SK-N-SH treated with all-trans-retinoic acid at 6 μM for 48 hours (cell line): ENCODE measurements around the gene IFT52.

Source experiments
- ATAC-seq: fragments of 200-7000 bp; cut with Tn5 transposase; 3 replicates; pipeline ENCODE4 v1.9.1; 2020; ENCODE audit warnings: mild to moderate bottlenecking, moderate library complexity
- ARNTL ChIP-seq: fragments of 450-650 bp; formaldehyde crosslinking; IDR thresholded peaks from 2 replicates; pipeline ENCODE4 v1.5.0; 2020; ENCODE audit warnings: low read depth, mild to moderate bottlenecking, moderate library complexity, borderline replicate concordance
- BACH2 ChIP-seq: fragments of 250-450 bp; sonication (Bioruptor Pico); IDR thresholded peaks from 2 replicates; pipeline ENCODE4 v1.9.0; 2021; ENCODE audit warnings: mild to moderate bottlenecking, borderline replicate concordance
- CREB5 ChIP-seq: fragments of 250-450 bp; sonication (Bioruptor Pico); IDR thresholded peaks from 2 replicates; pipeline ENCODE4 v1.5.1; 2020; ENCODE audit warnings: low read depth, mild to moderate bottlenecking, moderate library complexity
- CSDC2 ChIP-seq: fragments of 250-450 bp; sonication (Bioruptor Pico); IDR thresholded peaks from 2 replicates; pipeline ENCODE4 v1.5.0; 2020; ENCODE audit warnings: mild to moderate bottlenecking, moderate library complexity
- ESRRG ChIP-seq: fragments of 250-450 bp; sonication (Bioruptor Pico); IDR thresholded peaks from 2 replicates; pipeline ENCODE4 v1.6.1; 2021; ENCODE audit warnings: mild to moderate bottlenecking
- GLIS3 ChIP-seq: fragments of 250-450 bp; sonication (Bioruptor Pico); IDR thresholded peaks from 2 replicates; pipeline ENCODE4 v1.5.0; 2020; ENCODE audit warnings: mild to moderate bottlenecking, moderate library complexity
- ISL1 ChIP-seq: fragments of 250-450 bp; sonication (Bioruptor Pico); IDR thresholded peaks from 2 replicates; pipeline ENCODE4 v2.1.2; 2022; ENCODE audit warnings: mild to moderate bottlenecking, moderate library complexity
- OSR1 ChIP-seq: fragments of 250-450 bp; sonication (Bioruptor Pico); IDR thresholded peaks from 2 replicates; pipeline ENCODE4 v1.8.0; 2022; ENCODE audit warnings: moderate library complexity, mild to moderate bottlenecking, inconsistent platforms
- PATZ1 ChIP-seq: fragments of 250-450 bp; sonication (Bioruptor Pico); IDR thresholded peaks from 2 replicates; pipeline ENCODE4 v1.8.0; 2020; ENCODE audit warnings: mild to moderate bottlenecking, moderate library complexity, borderline replicate concordance
- POU6F1 ChIP-seq: fragments of 250-450 bp; sonication (Bioruptor Pico); IDR thresholded peaks from 2 replicates; pipeline ENCODE4 v1.8.0; 2021; ENCODE audit warnings: low read depth, mild to moderate bottlenecking, moderate library complexity, borderline replicate concordance
- RARB ChIP-seq: fragments of 250-450 bp; sonication (Bioruptor Pico); IDR thresholded peaks from 2 replicates; pipeline ENCODE4 v1.8.0; 2021; ENCODE audit warnings: mild to moderate bottlenecking, moderate library complexity
- SNAI2 ChIP-seq: fragments of 250-450 bp; sonication (Bioruptor Pico); IDR thresholded peaks from 2 replicates; pipeline ENCODE4 v1.5.0; 2020; ENCODE audit warnings: mild to moderate bottlenecking, moderate library complexity
- TCF4 ChIP-seq: fragments of 250-450 bp; sonication (Bioruptor Pico); IDR thresholded peaks from 2 replicates; pipeline ENCODE4 v1.8.0; 2021; ENCODE audit warnings: mild to moderate bottlenecking, moderate library complexity, borderline replicate concordance
- TOX ChIP-seq: fragments of 250-450 bp; sonication (Bioruptor Pico); IDR thresholded peaks from 2 replicates; pipeline ENCODE4 v1.8.0; 2021; ENCODE audit warnings: mild to moderate bottlenecking, moderate library complexity, borderline replicate concordance
- TSHZ2 ChIP-seq: fragments of 250-450 bp; sonication (Bioruptor Pico); IDR thresholded peaks from 2 replicates; pipeline ENCODE4 v1.5.0; 2020; ENCODE audit warnings: mild to moderate bottlenecking, moderate library complexity
- ZC3H10 ChIP-seq: fragments of 250-450 bp; sonication (Bioruptor Pico); IDR thresholded peaks from 2 replicates; pipeline ENCODE4 v1.5.1; 2021; ENCODE audit warnings: mild to moderate bottlenecking, moderate library complexity
- ZFP3 ChIP-seq: fragments of 250-450 bp; sonication (Bioruptor Pico); IDR thresholded peaks from 2 replicates; pipeline ENCODE4 v1.5.0; 2020; ENCODE audit warnings: mild to moderate bottlenecking, moderate library complexity
- ZFP30 ChIP-seq: fragments of 450-650 bp; formaldehyde crosslinking; IDR thresholded peaks from 2 replicates; pipeline ENCODE4 v1.5.0; 2022; ENCODE audit warnings: mild to moderate bottlenecking, moderate library complexity
- ZNF565 ChIP-seq: fragments of 450-650 bp; formaldehyde crosslinking; conservative IDR thresholded peaks from 2 replicates; pipeline ENCODE4 v1.5.0; 2020; ENCODE audit warnings: low read depth, mild to moderate bottlenecking, moderate library complexity
- ZNF8 ChIP-seq: fragments of 450-650 bp; formaldehyde crosslinking; IDR thresholded peaks from 2 replicates; pipeline ENCODE4 v1.5.0; 2020; ENCODE audit warnings: mild to moderate bottlenecking, moderate library complexity

IFT52 gene

GRCh38 chr20:43565758-43566104, 25.0 kb upstream of the IFT52 start (continued):
- TF ChIP-seq OSR1 (CRISPR knock-in tag), result no peak
- no peak for TF ChIP-seq ZFP30
- no peak for TF ChIP-seq CSDC2
- no peak for TF ChIP-seq ZFP3 (CRISPR knock-in tag)
- no peak for TF ChIP-seq ZNF8 (CRISPR knock-in tag)
- no peak for TF ChIP-seq TCF4
- TF ChIP-seq ESRRG (CRISPR knock-in tag), result no peak
- no peak for TF ChIP-seq ZNF565
- TF ChIP-seq TSHZ2 (CRISPR knock-in tag), result no peak
- TF ChIP-seq, all 23 proteins: peak for 0

- TF ChIP-seq ISL1 (CRISPR knock-in tag) (no peak), ZFP30 (no peak), CSDC2 (no peak), PATZ1 (CRISPR knock-in tag) (no peak), ZFP3 (CRISPR knock-in tag) (no peak), ZNF8 (CRISPR knock-in tag) (no peak), OSR1 (CRISPR knock-in tag) (no peak)
- TF ChIP-seq, all 23 proteins: peak for 0
- ATAC-seq, result no peak
Observed at GRCh38 chr20:43567477-43567876, 23.3 kb upstream of the IFT52 start.

GRCh38 chr20:43568706-43569105, 22.0 kb upstream of the IFT52 start:
- TF ChIP-seq TOX (CRISPR knock-in tag) (no peak), ZC3H10 (CRISPR knock-in tag) (no peak), ESRRG (CRISPR knock-in tag) (no peak), ZFP30 (no peak), SNAI2 (CRISPR knock-in tag) (no peak), BACH2 (no peak), GLIS3 (no peak), ZFP3 (CRISPR knock-in tag) (no peak), ISL1 (CRISPR knock-in tag) (no peak), CREB5 (no peak), POU6F1 (CRISPR knock-in tag) (no peak), RARB (CRISPR knock-in tag) (no peak), TSHZ2 (CRISPR knock-in tag) (no peak)
- ATAC-seq, result no peak

- TF ChIP-seq ZNF8 (CRISPR knock-in tag) (no peak), OSR1 (CRISPR knock-in tag) (no peak), ZNF565 (no peak), CREB5 (no peak), PATZ1 (CRISPR knock-in tag) (no peak), CSDC2 (no peak), ARNTL (CRISPR knock-in tag) (no peak), SNAI2 (CRISPR knock-in tag) (no peak)
- no peak for ATAC-seq
Observed at GRCh38 chr20:43569282-43569681, 21.5 kb upstream of the IFT52 start.
